ENCODE measurements around the gene PHETA1.

The PHETA1 gene

GRCh38 chr12:111390910-111391309 lies 22.0 kb upstream of the PHETA1 start:
- H3K4me2 ChIP-seq (ENCODE audit: low read depth, low read length, poor library complexity, severe bottlenecking): no peak overlapping the region
- H3K9me3 ChIP-seq (ENCODE audit: insufficient read depth, low read depth, low read length): no peaks in the 10 kb centered on the region
- H3K4me3 ChIP-seq (ENCODE audit: low read length, poor library complexity, severe bottlenecking): no peak overlapping the region
- no peaks in the 10 kb centered on the region for H3F3A ChIP-seq (ENCODE audit: low read depth)
- no peaks in the 10 kb centered on the region for H4K20me1 ChIP-seq (ENCODE audit: insufficient read depth, low read length, poor library complexity, severe bottlenecking)
- H3K79me2 ChIP-seq (ENCODE audit: insufficient read depth, low read length): no peaks in the 10 kb centered on the region
- no peak overlapping the region for H3K9ac ChIP-seq (ENCODE audit: low read depth, low read length, poor library complexity, severe bottlenecking)
- H3K9me2 ChIP-seq (replicated peaks; ENCODE audit: low read depth, low read length): no peaks in the 10 kb centered on the region
- H2AFZ ChIP-seq (ENCODE audit: low read length): no peak overlapping the region
- H3K36me3 ChIP-seq (ENCODE audit: insufficient read depth, low read length): no peaks in the 10 kb centered on the region
- TF ChIP-seq CTCF (conservative IDR thresholded peaks at IDR 0.05; ENCODE audit: low read length) (no peak), EZH2phosphoT487 (IDR thresholded peaks at IDR 0.05; ENCODE audit: borderline replicate concordance) (no peak)
- H3K4me1 ChIP-seq (ENCODE audit: insufficient read depth, low read length, poor library complexity, severe bottlenecking): no peaks in the 10 kb centered on the region
- no peaks in the 10 kb centered on the region for H3K27me3 ChIP-seq (ENCODE audit: insufficient read depth, low read length, poor library complexity, severe bottlenecking)

GRCh38 chr12:111389635-111390034 lies 20.7 kb upstream of the PHETA1 start:
- TF ChIP-seq EZH2phosphoT487 (IDR thresholded peaks at IDR 0.05; ENCODE audit: borderline replicate concordance) (no peak), CTCF (conservative IDR thresholded peaks at IDR 0.05; ENCODE audit: low read length) (no peak)
- Histone ChIP-seq H3F3A (ENCODE audit: low read depth) (no peaks in the 10 kb centered on the region), H3K27me3 (ENCODE audit: insufficient read depth, low read length, poor library complexity, severe bottlenecking) (no peaks in the 10 kb centered on the region), H3K79me2 (ENCODE audit: insufficient read depth, low read length) (no peaks in the 10 kb centered on the region), H3K4me3 (ENCODE audit: low read length, poor library complexity, severe bottlenecking) (no peak overlapping the region), H4K20me1 (ENCODE audit: insufficient read depth, low read length, poor library complexity, severe bottlenecking) (no peaks in the 10 kb centered on the region), H3K4me1 (ENCODE audit: insufficient read depth, low read length, poor library complexity, severe bottlenecking) (no peaks in the 10 kb centered on the region), H2AFZ (ENCODE audit: low read length) (no peak overlapping the region), H3K9me2 (replicated peaks; ENCODE audit: low read depth, low read length) (no peaks in the 10 kb centered on the region), H3K36me3 (ENCODE audit: insufficient read depth, low read length) (no peaks in the 10 kb centered on the region), H3K9ac (ENCODE audit: low read depth, low read length, poor library complexity, severe bottlenecking) (no peak overlapping the region), H3K9me3 (ENCODE audit: insufficient read depth, low read depth, low read length) (no peaks in the 10 kb centered on the region), H3K4me2 (ENCODE audit: low read depth, low read length, poor library complexity, severe bottlenecking) (no peak overlapping the region)

- H3K4me2 ChIP-seq (ENCODE audit: low read depth, low read length, poor library complexity, severe bottlenecking): no peak overlapping the region
- no peaks in the 10 kb centered on the region for H3K79me2 ChIP-seq (ENCODE audit: insufficient read depth, low read length)
- no peaks in the 10 kb centered on the region for H3K36me3 ChIP-seq (ENCODE audit: insufficient read depth, low read length)
- H3K9ac ChIP-seq (ENCODE audit: low read depth, low read length, poor library complexity, severe bottlenecking): no peak overlapping the region
- H3K4me1 ChIP-seq (ENCODE audit: insufficient read depth, low read length, poor library complexity, severe bottlenecking): no peaks in the 10 kb centered on the region
- H3K9me3 ChIP-seq (ENCODE audit: insufficient read depth, low read depth, low read length): no peaks in the 10 kb centered on the region
- TF ChIP-seq CTCF (conservative IDR thresholded peaks at IDR 0.05; ENCODE audit: low read length) (no peak), EZH2phosphoT487 (IDR thresholded peaks at IDR 0.05; ENCODE audit: borderline replicate concordance) (no peak)
- no peak overlapping the region for H3K4me3 ChIP-seq (ENCODE audit: low read length, poor library complexity, severe bottlenecking)
- H3K9me2 ChIP-seq (replicated peaks; ENCODE audit: low read depth, low read length): no peaks in the 10 kb centered on the region
- H3K27me3 ChIP-seq (ENCODE audit: insufficient read depth, low read length, poor library complexity, severe bottlenecking): no peaks in the 10 kb centered on the region
- no peaks in the 10 kb centered on the region for H3F3A ChIP-seq (ENCODE audit: low read depth)
- no peak overlapping the region for H2AFZ ChIP-seq (ENCODE audit: low read length)
- no peaks in the 10 kb centered on the region for H4K20me1 ChIP-seq (ENCODE audit: insufficient read depth, low read length, poor library complexity, severe bottlenecking)
These were observed 18.9 kb upstream of the PHETA1 start for GRCh38 chr12:111387747-111388323.

Data from Loucy (cell line).